K562 (cell line): ENCODE measurements around the gene FRMD4A.

Source experiments
- ATF2 ChIP-seq: sonication (generic); formaldehyde crosslinking; IDR thresholded peaks from 2 replicates; pipeline ENCODE4 v1.8.1; 2022; ENCODE audit warnings: missing genetic modification reagents
- CBFA2T3 ChIP-seq: fragments of 450-650 bp; IDR thresholded peaks from 2 replicates; pipeline ENCODE4 v1.6.1; 2017
- CC2D1A ChIP-seq: fragments of 450-650 bp; IDR thresholded peaks from 2 replicates; pipeline ENCODE4 v1.6.1; 2017; ENCODE audit warnings: mild to moderate bottlenecking
- CTCF ChIP-seq, 3 experiments: IDR thresholded peaks in 2 of 3; conservative IDR thresholded peaks in 1 of 3; 2 replicates each; pipeline ENCODE4 v1.5.1; 2011 to 2012; ENCODE audit warnings: low read length in 3 of 3, mild to moderate bottlenecking in 3 of 3, control low read depth in 2 of 3, improper control_type of control experiment in 1 of 3, inconsistent platforms in 1 of 3, low read depth in 1 of 3, mixed read lengths in 1 of 3, moderate library complexity in 1 of 3; ENCODE audit not compliant: insufficient read depth in 2 of 3
- ELF4 ChIP-seq: fragments of 450-650 bp; formaldehyde crosslinking; IDR thresholded peaks from 2 replicates; pipeline ENCODE4 v1.4.0; 2022; ENCODE audit warnings: missing genetic modification characterization
- ESRRA ChIP-seq: fragments of 450-650 bp; IDR thresholded peaks from 2 replicates; pipeline ENCODE4 v1.6.1; 2014; ENCODE audit warnings: low read depth, mild to moderate bottlenecking, moderate library complexity, borderline replicate concordance
- ETV6 ChIP-seq, 3 experiments: fragments of 150-350 bp in 1 of 3; sonication (generic) in 1 of 3; formaldehyde crosslinking in 1 of 3; IDR thresholded peaks; 2 replicates each; pipeline versions ENCODE4 v1.6.1 to v1.8.0; 2014 to 2022; ENCODE audit warnings: borderline replicate concordance in 2 of 3, low read depth in 2 of 3, antibody characterized with exemption in 1 of 3, low read length in 1 of 3, mild to moderate bottlenecking in 1 of 3, missing genetic modification reagents in 1 of 3
- NR2C2 ChIP-seq, 2 experiments: fragments of 200-800 bp in 1 of 2; sonication (Bioruptor generic) in 1 of 2; sonication (generic) in 1 of 2; formaldehyde crosslinking in 1 of 2; IDR thresholded peaks; 2 replicates each; pipeline versions ENCODE4 v1.6.1 to v1.8.0; 2016 to 2022; ENCODE audit warnings: mild to moderate bottlenecking in 1 of 2, missing compliant biosample characterization in 1 of 2, missing genetic modification characterization in 1 of 2, missing genetic modification reagents in 1 of 2
- POLR2A ChIP-seq: fragments of 450-650 bp; conservative IDR thresholded peaks from 2 replicates; pipeline ENCODE4 v1.6.1; 2016
- RFX1 ChIP-seq: fragments of 450-650 bp; IDR thresholded peaks from 2 replicates; pipeline ENCODE4 v1.6.1; 2016; ENCODE audit warnings: mild to moderate bottlenecking, moderate library complexity
- SMAD3 ChIP-seq: fragments of 450-650 bp; formaldehyde crosslinking; conservative IDR thresholded peaks from 2 replicates; pipeline ENCODE4 v1.4.0; 2020; ENCODE audit warnings: mild to moderate bottlenecking

GRCh38 chr10:13745271-13745670, 585.5 kb downstream of the FRMD4A start:
- TF ChIP-seq ETV6 (IDR thresholded peaks at IDR 0.05; ENCODE audit: borderline replicate concordance in 1 of 2, low read depth in 2 of 2, low read length in 1 of 2) (no peak), ETV6 (CRISPR knock-in tag; IDR thresholded peaks at IDR 0.05; ENCODE audit: borderline replicate concordance) (no peak), CBFA2T3 (no peak), ELF4 (CRISPR knock-in tag) (no peak), SMAD3 (no peak), CTCF (IDR thresholded peaks at IDR 0.05 in 2 of 3, conservative IDR thresholded peaks at IDR 0.05 in 1 of 3; ENCODE audit: insufficient read depth in 2 of 3, low read depth in 1 of 3, low read length in 3 of 3) (no peak), ESRRA (no peak), POLR2A (no peak), NR2C2 (CRISPR knock-in tag; IDR thresholded peaks at IDR 0.05) (no peak), NR2C2 (tag; IDR thresholded peaks at IDR 0.05) (no peak), RFX1 (no peak), CC2D1A (no peak), ATF2 (CRISPR knock-in tag) (no peak)
